WTC11 (cell line): Measurements from ENCODE around the gene ERICH4. TPM values are rescaled to one million over a fixed set of nuclear protein-coding genes. Genes with fewer than 3 reads are reported as not detected.

Experiments used
- ATAC-seq: fragments of 200-7000 bp; cut with Tn5 transposase; 2 replicates; pipeline ENCODE4 v1.10.0; 2021; ENCODE audit warnings: mild to moderate bottlenecking, moderate library complexity
- CTCF ChIA-PET: fragments of 300-600 bp; sonication (Branson Sonifier 250); formaldehyde crosslinking; loops from one replicate; lab custom pipeline; 2021; ENCODE audit warnings: antibody characterized with exemption; lab: Charles Lee
- POLR2A ChIA-PET: fragments of 350-600 bp; sonication (Branson Sonifier 250); formaldehyde crosslinking; loops from one replicate; lab custom pipeline; 2021; ENCODE audit warnings: antibody characterized with exemption; lab: Charles Lee
- DNase-seq: peaks from one replicate; pipeline ENCODE4 v3.0.0; 2021; ENCODE audit warnings: low spot score
- H3K27ac Mint-ChIP-seq: 2 replicates; pipeline ENCODE4 v1.8.0; 2021; ENCODE audit warnings: mixed read lengths
- H3K27me3 Mint-ChIP-seq: 2 replicates; pipeline ENCODE4 v1.8.0; 2021; ENCODE audit warnings: low read depth, mild to moderate bottlenecking, moderate library complexity, mixed read lengths
- H3K36me3 Mint-ChIP-seq: 2 replicates; pipeline ENCODE4 v1.8.0; 2021; ENCODE audit warnings: mixed read lengths
- H3K4me1 Mint-ChIP-seq: 2 replicates; pipeline ENCODE4 v1.8.0; 2022; ENCODE audit warnings: mixed read lengths
- H3K4me3 Mint-ChIP-seq: 2 replicates; pipeline ENCODE4 v1.8.0; 2021; ENCODE audit warnings: mild to moderate bottlenecking, moderate library complexity, mixed read lengths
- H3K9me3 Mint-ChIP-seq: 2 replicates; pipeline ENCODE4 v1.8.0; 2021; ENCODE audit warnings: mixed read lengths
- ELF4 ChIP-seq: sonication (generic); formaldehyde crosslinking; IDR thresholded peaks from 2 replicates; pipeline ENCODE4 v1.8.1; 2022; ENCODE audit warnings: low read depth, mild to moderate bottlenecking, moderate library complexity, missing genetic modification reagents
- ESRRA ChIP-seq: sonication (generic); formaldehyde crosslinking; IDR thresholded peaks from 2 replicates; pipeline ENCODE4 v1.8.1; 2022; ENCODE audit warnings: mild to moderate bottlenecking, missing genetic modification reagents, borderline replicate concordance
- FOXK1 ChIP-seq: sonication (generic); formaldehyde crosslinking; IDR thresholded peaks from 2 replicates; pipeline ENCODE4 v1.8.0; 2022; ENCODE audit warnings: mild to moderate bottlenecking, moderate library complexity, missing genetic modification reagents
- GTF2I ChIP-seq: fragments of 250-450 bp; sonication (Bioruptor Pico); conservative IDR thresholded peaks from 2 replicates; pipeline ENCODE4 v1.4.0; 2021; ENCODE audit warnings: mild to moderate bottlenecking
- PREB ChIP-seq: sonication (generic); formaldehyde crosslinking; IDR thresholded peaks from 2 replicates; pipeline ENCODE4 v1.8.1; 2022; ENCODE audit warnings: mild to moderate bottlenecking, missing genetic modification reagents, moderate library complexity, borderline replicate concordance
- RORB ChIP-seq: fragments of 250-450 bp; sonication (Bioruptor Pico); IDR thresholded peaks from 2 replicates; pipeline ENCODE4 v1.9.0; 2021; ENCODE audit warnings: mild to moderate bottlenecking
- SOX15 ChIP-seq: fragments of 250-450 bp; sonication (Bioruptor Pico); IDR thresholded peaks from 2 replicates; pipeline ENCODE4 v1.9.0; 2021; ENCODE audit warnings: mild to moderate bottlenecking
- ZNF121 ChIP-seq: sonication (generic); formaldehyde crosslinking; IDR thresholded peaks from 2 replicates; pipeline ENCODE4 v1.8.0; 2023; ENCODE audit warnings: missing genetic modification reagents
- ZNF317 ChIP-seq: sonication (generic); formaldehyde crosslinking; IDR thresholded peaks from 2 replicates; pipeline ENCODE4 v1.8.1; 2023; ENCODE audit warnings: low read depth, mild to moderate bottlenecking, moderate library complexity, missing genetic modification reagents, borderline replicate concordance
- ZSCAN18 ChIP-seq: fragments of 250-450 bp; sonication (Bioruptor Pico); IDR thresholded peaks from 2 replicates; pipeline ENCODE4 v2.1.2; 2022; ENCODE audit warnings: mild to moderate bottlenecking, moderate library complexity
- total RNA-seq: library from RNA; stranded (reverse); gene quantifications from 3 replicates; pipeline ENCODE4 v1.2.3, GENCODE V29; 2021
- TF ChIP-seq, protein P1 (sequence below): sonication (generic); formaldehyde crosslinking; IDR thresholded peaks from 2 replicates; pipeline ENCODE4 v1.8.0; 2022; ENCODE audit warnings: mild to moderate bottlenecking, missing genetic modification reagents
- TF ChIP-seq, protein P2 (sequence below): sonication (generic); formaldehyde crosslinking; IDR thresholded peaks from 2 replicates; pipeline ENCODE4 v1.8.1; 2023; ENCODE audit warnings: mild to moderate bottlenecking, missing genetic modification reagents
- TF ChIP-seq, protein P3 (sequence below): sonication (generic); formaldehyde crosslinking; IDR thresholded peaks from 2 replicates; pipeline ENCODE4 v1.8.0; 2023; ENCODE audit warnings: missing genetic modification reagents, mild to moderate bottlenecking, borderline replicate concordance
- TF ChIP-seq, protein P4 (sequence below): fragments of 250-450 bp; sonication (Bioruptor Pico); IDR thresholded peaks from 2 replicates; pipeline ENCODE4 v1.9.0; 2021; ENCODE audit warnings: moderate library complexity, mild to moderate bottlenecking, inconsistent platforms, borderline replicate concordance

The ERICH4 gene
- total RNA-seq, 1 experiment from 2014 or later, result 0.24 TPM

DNA sequence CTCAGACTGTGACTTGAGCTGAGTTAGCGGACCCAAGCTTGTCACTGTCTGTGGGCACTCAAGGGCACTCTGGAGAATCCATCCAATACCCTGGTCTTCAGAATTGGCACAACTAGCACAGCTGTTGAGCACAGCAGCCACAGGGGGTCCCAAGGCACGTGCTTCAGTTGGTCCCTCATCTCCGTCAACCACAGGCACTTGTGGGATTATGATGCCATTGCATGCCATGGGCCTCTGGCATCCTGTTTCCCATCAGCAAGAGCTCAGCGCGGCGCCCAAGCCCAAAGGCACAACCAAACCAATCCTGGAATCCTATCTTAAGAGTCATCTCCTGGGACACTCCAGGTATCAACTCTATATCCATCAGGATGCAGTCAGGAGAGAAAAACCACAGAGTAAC lies 12.0 kb upstream of the ERICH4 start (continued):
- TF ChIP-seq, protein P1, sequence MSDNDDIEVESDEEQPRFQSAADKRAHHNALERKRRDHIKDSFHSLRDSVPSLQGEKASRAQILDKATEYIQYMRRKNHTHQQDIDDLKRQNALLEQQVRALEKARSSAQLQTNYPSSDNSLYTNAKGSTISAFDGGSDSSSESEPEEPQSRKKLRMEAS (CRISPR knock-in tag), result no peak

GRCh38 chr19:41431426-41432386 lies 11.2 kb upstream of the ERICH4 start:
- H3K27me3 Mint-ChIP-seq, result no peaks in the 10 kb centered on the region; the same call in 1 of the 2 replicates
- no peak overlapping the region for H3K4me3 Mint-ChIP-seq
- peaks cover 21% of the 10 kb centered on the region for H3K36me3 Mint-ChIP-seq
- DNase-seq (no peak), ATAC-seq (no peak)
- H3K9me3 Mint-ChIP-seq, result no peaks in the 10 kb centered on the region
- H3K27ac Mint-ChIP-seq, result no peak overlapping the region; the same call in 1 of the 2 replicates
- H3K4me1 Mint-ChIP-seq, result peaks cover 21% of the 10 kb centered on the region
- ChIA-PET CTCF (interaction anchor here (0.6 to 2.2 kb wide), 14 partner anchors 8 to 132 kb away, joined by 3 to 19 read pairs (median 4); partner anchors contain the start of genes B9D2, DMAC2 and TMEM91), POLR2A (interaction anchor here (1.7 kb wide), 1 partner anchor 8 kb away, joined by 11 read pairs; the partner anchor contains the start of gene DMAC2)
- TF ChIP-seq SOX15 (CRISPR knock-in tag), result no peak
- TF ChIP-seq ZNF317, result no peak
- TF ChIP-seq, protein P2, sequence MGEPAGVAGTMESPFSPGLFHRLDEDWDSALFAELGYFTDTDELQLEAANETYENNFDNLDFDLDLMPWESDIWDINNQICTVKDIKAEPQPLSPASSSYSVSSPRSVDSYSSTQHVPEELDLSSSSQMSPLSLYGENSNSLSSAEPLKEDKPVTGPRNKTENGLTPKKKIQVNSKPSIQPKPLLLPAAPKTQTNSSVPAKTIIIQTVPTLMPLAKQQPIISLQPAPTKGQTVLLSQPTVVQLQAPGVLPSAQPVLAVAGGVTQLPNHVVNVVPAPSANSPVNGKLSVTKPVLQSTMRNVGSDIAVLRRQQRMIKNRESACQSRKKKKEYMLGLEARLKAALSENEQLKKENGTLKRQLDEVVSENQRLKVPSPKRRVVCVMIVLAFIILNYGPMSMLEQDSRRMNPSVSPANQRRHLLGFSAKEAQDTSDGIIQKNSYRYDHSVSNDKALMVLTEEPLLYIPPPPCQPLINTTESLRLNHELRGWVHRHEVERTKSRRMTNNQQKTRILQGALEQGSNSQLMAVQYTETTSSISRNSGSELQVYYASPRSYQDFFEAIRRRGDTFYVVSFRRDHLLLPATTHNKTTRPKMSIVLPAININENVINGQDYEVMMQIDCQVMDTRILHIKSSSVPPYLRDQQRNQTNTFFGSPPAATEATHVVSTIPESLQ (CRISPR knock-in tag), result no peak
- TF ChIP-seq, protein P1 (CRISPR knock-in tag), result no peak
- TF ChIP-seq, protein P3, sequence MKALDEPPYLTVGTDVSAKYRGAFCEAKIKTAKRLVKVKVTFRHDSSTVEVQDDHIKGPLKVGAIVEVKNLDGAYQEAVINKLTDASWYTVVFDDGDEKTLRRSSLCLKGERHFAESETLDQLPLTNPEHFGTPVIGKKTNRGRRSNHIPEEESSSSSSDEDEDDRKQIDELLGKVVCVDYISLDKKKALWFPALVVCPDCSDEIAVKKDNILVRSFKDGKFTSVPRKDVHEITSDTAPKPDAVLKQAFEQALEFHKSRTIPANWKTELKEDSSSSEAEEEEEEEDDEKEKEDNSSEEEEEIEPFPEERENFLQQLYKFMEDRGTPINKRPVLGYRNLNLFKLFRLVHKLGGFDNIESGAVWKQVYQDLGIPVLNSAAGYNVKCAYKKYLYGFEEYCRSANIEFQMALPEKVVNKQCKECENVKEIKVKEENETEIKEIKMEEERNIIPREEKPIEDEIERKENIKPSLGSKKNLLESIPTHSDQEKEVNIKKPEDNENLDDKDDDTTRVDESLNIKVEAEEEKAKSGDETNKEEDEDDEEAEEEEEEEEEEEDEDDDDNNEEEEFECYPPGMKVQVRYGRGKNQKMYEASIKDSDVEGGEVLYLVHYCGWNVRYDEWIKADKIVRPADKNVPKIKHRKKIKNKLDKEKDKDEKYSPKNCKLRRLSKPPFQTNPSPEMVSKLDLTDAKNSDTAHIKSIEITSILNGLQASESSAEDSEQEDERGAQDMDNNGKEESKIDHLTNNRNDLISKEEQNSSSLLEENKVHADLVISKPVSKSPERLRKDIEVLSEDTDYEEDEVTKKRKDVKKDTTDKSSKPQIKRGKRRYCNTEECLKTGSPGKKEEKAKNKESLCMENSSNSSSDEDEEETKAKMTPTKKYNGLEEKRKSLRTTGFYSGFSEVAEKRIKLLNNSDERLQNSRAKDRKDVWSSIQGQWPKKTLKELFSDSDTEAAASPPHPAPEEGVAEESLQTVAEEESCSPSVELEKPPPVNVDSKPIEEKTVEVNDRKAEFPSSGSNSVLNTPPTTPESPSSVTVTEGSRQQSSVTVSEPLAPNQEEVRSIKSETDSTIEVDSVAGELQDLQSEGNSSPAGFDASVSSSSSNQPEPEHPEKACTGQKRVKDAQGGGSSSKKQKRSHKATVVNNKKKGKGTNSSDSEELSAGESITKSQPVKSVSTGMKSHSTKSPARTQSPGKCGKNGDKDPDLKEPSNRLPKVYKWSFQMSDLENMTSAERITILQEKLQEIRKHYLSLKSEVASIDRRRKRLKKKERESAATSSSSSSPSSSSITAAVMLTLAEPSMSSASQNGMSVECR, result no peak
- no peak for TF ChIP-seq ZNF121 (CRISPR knock-in tag)
- no peak for TF ChIP-seq RORB
- TF ChIP-seq GTF2I (CRISPR knock-in tag), result no peak
- no peak for TF ChIP-seq ESRRA (CRISPR knock-in tag)
- no peak for TF ChIP-seq ZSCAN18 (CRISPR knock-in tag)
- no peak for TF ChIP-seq FOXK1 (CRISPR knock-in tag)
- TF ChIP-seq ELF4 (CRISPR knock-in tag), result no peak
- TF ChIP-seq PREB, result no peak
- TF ChIP-seq, protein P4, sequence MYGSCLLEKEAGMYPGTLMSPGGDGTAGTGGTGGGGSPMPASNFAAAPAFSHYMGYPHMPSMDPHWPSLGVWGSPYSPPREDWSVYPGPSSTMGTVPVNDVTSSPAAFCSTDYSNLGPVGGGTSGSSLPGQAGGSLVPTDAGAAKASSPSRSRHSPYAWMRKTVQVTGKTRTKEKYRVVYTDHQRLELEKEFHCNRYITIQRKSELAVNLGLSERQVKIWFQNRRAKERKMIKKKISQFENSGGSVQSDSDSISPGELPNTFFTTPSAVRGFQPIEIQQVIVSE (CRISPR knock-in tag), result no peak
